ENCODE measurements around the gene DNMT3L.

- no peak for TF ChIP-seq CTCF (IDR thresholded peaks at IDR 0.05; ENCODE audit: low read length)
- no peak for TF ChIP-seq EZH2 (IDR thresholded peaks at IDR 0.05; ENCODE audit: borderline replicate concordance, low read length)
These were observed 24.5 kb upstream of the DNMT3L start for GRCh38 chr21:44286086-44286715.

All from OCI-LY1 (cell line).